ENCODE measurements around the gene CCR8.

The CCR8 gene

DNA sequence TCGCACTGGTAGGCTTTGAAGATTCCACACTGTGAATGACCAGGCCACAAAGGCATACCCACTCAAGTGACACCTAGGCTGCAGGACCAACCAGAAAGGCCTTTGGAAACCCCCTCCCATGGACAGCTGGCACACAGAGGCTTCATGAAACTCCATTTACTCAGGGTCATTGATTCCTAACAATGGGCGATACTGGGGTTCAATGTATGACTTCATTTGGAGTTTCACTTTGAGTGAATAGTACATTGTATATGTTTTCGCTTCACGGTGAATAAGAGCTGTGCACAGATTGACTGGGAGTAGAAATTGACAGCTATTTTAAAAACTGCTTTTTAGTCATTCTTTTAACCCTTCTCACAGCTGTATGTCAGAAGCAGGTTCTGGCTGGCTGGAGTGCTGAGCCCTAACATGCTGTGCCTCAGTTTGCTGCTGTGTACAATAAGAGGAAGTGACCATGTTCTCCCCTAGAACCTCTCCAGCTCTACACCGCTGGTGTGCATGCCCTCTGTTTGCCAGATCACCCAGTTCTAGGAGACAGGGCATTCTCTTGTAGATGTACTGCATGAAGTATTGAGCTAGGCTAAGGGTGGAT, 34.2 kb upstream of the CCR8 start:
- TF ChIP-seq, protein P1, sequence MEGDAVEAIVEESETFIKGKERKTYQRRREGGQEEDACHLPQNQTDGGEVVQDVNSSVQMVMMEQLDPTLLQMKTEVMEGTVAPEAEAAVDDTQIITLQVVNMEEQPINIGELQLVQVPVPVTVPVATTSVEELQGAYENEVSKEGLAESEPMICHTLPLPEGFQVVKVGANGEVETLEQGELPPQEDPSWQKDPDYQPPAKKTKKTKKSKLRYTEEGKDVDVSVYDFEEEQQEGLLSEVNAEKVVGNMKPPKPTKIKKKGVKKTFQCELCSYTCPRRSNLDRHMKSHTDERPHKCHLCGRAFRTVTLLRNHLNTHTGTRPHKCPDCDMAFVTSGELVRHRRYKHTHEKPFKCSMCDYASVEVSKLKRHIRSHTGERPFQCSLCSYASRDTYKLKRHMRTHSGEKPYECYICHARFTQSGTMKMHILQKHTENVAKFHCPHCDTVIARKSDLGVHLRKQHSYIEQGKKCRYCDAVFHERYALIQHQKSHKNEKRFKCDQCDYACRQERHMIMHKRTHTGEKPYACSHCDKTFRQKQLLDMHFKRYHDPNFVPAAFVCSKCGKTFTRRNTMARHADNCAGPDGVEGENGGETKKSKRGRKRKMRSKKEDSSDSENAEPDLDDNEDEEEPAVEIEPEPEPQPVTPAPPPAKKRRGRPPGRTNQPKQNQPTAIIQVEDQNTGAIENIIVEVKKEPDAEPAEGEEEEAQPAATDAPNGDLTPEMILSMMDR (IDR thresholded peaks at IDR 0.05; ENCODE audit: borderline replicate concordance, extremely low read depth, low read length, poor library complexity, severe bottlenecking), result no peak
- TF ChIP-seq EZH2 (IDR thresholded peaks at IDR 0.05; ENCODE audit: borderline replicate concordance, low read depth, low read length, severe bottlenecking), result no peak
- no peak overlapping the region for H3K4me2 ChIP-seq (ENCODE audit: insufficient read depth, low read length)

DNA sequence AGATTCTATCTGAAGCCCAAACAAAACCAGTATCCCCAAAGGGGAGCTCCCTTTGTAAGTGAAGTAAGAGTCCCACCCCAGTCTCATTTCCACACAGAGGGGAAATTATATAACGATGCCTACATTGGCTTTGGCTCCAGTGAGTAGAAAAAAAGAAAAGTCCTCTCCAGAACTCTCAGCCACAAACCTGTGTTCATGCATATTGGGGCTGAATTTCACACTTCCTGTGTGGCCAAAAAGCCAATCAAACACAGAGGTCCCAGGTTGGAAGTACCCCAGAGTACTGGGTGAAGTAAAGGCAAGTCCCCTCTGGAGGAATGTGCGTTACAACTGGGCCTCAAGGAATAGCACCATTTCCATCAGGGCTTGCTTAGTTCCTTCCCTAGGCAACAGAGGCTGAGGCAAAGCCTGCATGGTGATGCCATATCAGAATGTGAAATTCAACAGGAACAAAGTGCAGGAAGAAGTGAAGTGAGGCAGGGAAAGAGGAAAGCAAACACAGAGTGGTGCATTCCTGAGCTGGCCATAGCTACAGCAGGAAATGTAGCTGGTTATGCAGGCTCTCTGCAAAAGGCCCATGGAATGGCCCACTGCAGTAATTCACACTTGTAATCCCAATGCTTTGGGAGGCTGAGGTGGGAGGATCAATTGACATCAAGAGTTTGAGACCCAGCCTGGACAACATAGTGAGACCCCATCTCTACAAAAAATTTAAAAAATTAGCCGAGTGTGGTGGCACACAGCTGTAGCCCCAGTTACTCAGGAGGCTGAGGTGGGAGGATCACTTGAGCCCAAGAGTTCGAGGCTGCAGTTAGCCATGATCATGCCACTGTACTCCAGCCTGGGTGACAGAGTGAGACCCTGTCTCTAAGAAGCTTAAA, 33.1 kb upstream of the CCR8 start:
- peaks cover 36% of the 10 kb centered on the region for H3K4me1 ChIP-seq (ENCODE audit: insufficient read depth, low read length)
- H3K27ac ChIP-seq (ENCODE audit: low read length), result peak overlapping the region; percentile 55; the same call in 1 of the 2 replicates
- no peak overlapping the region for H3K4me2 ChIP-seq (ENCODE audit: insufficient read depth, low read length)
- ATAC-seq (ENCODE audit: insufficient read depth, low read depth), result no peak
- H3K4me3 ChIP-seq (ENCODE audit: low read depth in 1 of 2, low read length in 2 of 2), result no peak overlapping the region
- no peaks in the 10 kb centered on the region for H4K20me1 ChIP-seq (ENCODE audit: insufficient read depth, low read length)
- no peak overlapping the region for H3K9ac ChIP-seq (ENCODE audit: low read depth, low read length)
- no peaks in the 10 kb centered on the region for H3K36me3 ChIP-seq (ENCODE audit: insufficient read depth, low read length)
- TF ChIP-seq, protein P1 (IDR thresholded peaks at IDR 0.05; ENCODE audit: borderline replicate concordance, extremely low read depth, low read length, poor library complexity, severe bottlenecking), result no peak
- no peak for TF ChIP-seq EZH2 (IDR thresholded peaks at IDR 0.05; ENCODE audit: borderline replicate concordance, low read depth, low read length, severe bottlenecking)
- DNase-seq, result no peak
- H3K9me3 ChIP-seq (ENCODE audit: insufficient read depth, low read length, severe bottlenecking), result peaks cover 23% of the 10 kb centered on the region
- H3K27me3 ChIP-seq (ENCODE audit: insufficient read depth, low read length, poor library complexity), result no peaks in the 10 kb centered on the region
- H3K79me2 ChIP-seq (ENCODE audit: insufficient read depth, low read length), result no peaks in the 10 kb centered on the region
- 0 out of 2 replicates have a peak overlapping the region, but pooled peaks have one; percentile 6 for H2AFZ ChIP-seq (ENCODE audit: low read depth, low read length)

More for the DNA sequence above, 34.2 kb upstream of the CCR8 start:
- no peaks in the 10 kb centered on the region for H3K79me2 ChIP-seq (ENCODE audit: insufficient read depth, low read length)
- H3K27me3 ChIP-seq (ENCODE audit: insufficient read depth, low read length, poor library complexity), result no peaks in the 10 kb centered on the region
- H3K27ac ChIP-seq (ENCODE audit: low read length), result peak overlapping the region; percentile 33; the same call in 1 of the 2 replicates
- no peak overlapping the region for H3K4me3 ChIP-seq (ENCODE audit: low read depth in 1 of 2, low read length in 2 of 2)
- H3K9me3 ChIP-seq (ENCODE audit: insufficient read depth, low read length, severe bottlenecking), result peaks cover 18% of the 10 kb centered on the region
- ATAC-seq (ENCODE audit: insufficient read depth, low read depth) (no peak), DNase-seq (no peak)
- no peaks in the 10 kb centered on the region for H3K36me3 ChIP-seq (ENCODE audit: insufficient read depth, low read length)
- peaks cover 40% of the 10 kb centered on the region for H3K4me1 ChIP-seq (ENCODE audit: insufficient read depth, low read length)
- no peaks in the 10 kb centered on the region for H4K20me1 ChIP-seq (ENCODE audit: insufficient read depth, low read length)
- H2AFZ ChIP-seq (ENCODE audit: low read depth, low read length), result peak overlapping the region; percentile 34; the same call in 1 of the 2 replicates
- H3K9ac ChIP-seq (ENCODE audit: low read depth, low read length), result 0 out of 2 replicates have a peak overlapping the region, but pooled peaks have one; percentile 18

DNA sequence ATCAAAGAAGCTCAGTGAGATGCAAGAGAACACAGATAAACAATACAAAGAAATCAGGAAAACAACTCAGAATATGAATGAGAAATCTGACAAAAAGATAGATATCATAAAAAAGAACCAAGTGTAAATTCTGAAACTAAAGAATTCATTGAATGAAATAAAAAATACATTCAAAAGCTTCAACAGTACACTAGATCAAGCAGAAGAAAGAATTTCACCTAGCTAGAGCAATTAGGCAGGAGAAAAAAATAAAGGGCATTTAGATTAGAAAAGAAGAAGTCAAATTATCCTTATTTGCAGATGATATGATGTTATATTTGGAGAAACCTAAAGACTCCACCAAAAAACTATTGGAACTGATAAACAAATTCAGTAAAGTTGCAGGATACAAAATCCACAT, 30.2 kb upstream of the CCR8 start:
- H3K36me3 ChIP-seq (ENCODE audit: insufficient read depth, low read length), result no peaks in the 10 kb centered on the region
- H3K79me2 ChIP-seq (ENCODE audit: insufficient read depth, low read length), result no peaks in the 10 kb centered on the region
- H3K4me1 ChIP-seq (ENCODE audit: insufficient read depth, low read length), result peaks cover 15% of the 10 kb centered on the region
- H3K9ac ChIP-seq (ENCODE audit: low read depth, low read length), result no peak overlapping the region
- ATAC-seq (ENCODE audit: insufficient read depth, low read depth) (no peak), DNase-seq (no peak)
- no peaks in the 10 kb centered on the region for H4K20me1 ChIP-seq (ENCODE audit: insufficient read depth, low read length)
- no peak overlapping the region for H3K4me2 ChIP-seq (ENCODE audit: insufficient read depth, low read length)
- H2AFZ ChIP-seq (ENCODE audit: low read depth, low read length), result no peak overlapping the region
- TF ChIP-seq, protein P1 (IDR thresholded peaks at IDR 0.05; ENCODE audit: borderline replicate concordance, extremely low read depth, low read length, poor library complexity, severe bottlenecking), result no peak
- no peak for TF ChIP-seq EZH2 (IDR thresholded peaks at IDR 0.05; ENCODE audit: borderline replicate concordance, low read depth, low read length, severe bottlenecking)
- no peaks in the 10 kb centered on the region for H3K27me3 ChIP-seq (ENCODE audit: insufficient read depth, low read length, poor library complexity)
- no peak overlapping the region for H3K27ac ChIP-seq (ENCODE audit: low read length)
- peaks cover 27% of the 10 kb centered on the region for H3K9me3 ChIP-seq (ENCODE audit: insufficient read depth, low read length, severe bottlenecking)
- no peak overlapping the region for H3K4me3 ChIP-seq (ENCODE audit: low read depth in 1 of 2, low read length in 2 of 2)
